ENCODE results near the gene TRMT61A. TPM values are rescaled to one million over a fixed set of nuclear protein-coding genes. Genes with fewer than 3 reads are reported as not detected.
A peak's percentile ranks its signal among the peaks of the same experiment; 100 is the strongest.

Gene TRMT61A
- total and polyA plus RNA-seq, 2 donors (not counting 3 experiments of a cell fraction or from before 2014, with no cell fraction given), result 6.8 to 10.6 TPM

DNA sequence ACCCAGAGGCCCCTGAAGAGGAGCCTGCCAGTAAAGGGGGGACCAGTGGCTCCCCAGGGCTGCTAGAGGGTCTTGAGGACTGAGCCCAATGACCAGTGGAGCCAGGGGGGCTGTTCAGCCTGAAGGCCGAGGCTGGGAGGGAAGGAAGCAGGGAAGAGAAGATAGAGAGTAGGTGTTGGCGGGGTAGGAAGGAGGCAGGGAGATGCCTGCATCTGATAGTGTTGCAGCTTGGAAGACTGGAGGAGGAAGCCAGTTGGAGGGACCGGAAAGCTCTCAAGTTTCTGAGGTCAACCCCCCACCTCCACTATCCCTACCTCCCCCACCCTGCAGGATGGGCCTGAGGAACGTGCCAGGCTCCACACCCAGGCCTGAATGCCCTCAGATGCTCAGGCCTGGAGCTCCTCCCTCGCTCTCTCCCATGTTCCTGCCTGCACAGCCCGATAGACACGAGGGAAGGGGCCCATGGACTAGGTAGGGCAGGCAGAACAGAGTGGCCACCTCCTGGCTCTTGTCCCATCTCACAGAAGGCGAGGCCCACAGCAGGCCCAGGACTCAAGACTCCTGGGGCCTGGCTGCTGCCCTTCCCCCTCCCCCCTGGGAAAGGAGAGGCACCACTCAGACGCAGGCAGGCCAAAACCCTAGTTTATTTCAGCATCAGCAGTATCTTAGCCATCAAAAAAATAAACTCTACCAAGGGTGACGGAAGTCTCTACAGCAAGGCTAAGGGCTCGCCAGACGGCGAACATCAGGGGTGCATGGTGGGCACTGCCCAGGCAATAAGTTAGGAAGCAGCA, 9.8 kb upstream of the TRMT61A start:
- Histone ChIP-seq H3K9me1 (replicated peaks; ENCODE audit: control insufficient read depth, extremely low read depth, insufficient read depth, low read length) (no peaks in the 10 kb centered on the region), H3K4me2 (ENCODE audit: insufficient read depth, low read length) (no peak overlapping the region), H3K9ac (replicated peaks; ENCODE audit: extremely low read depth, insufficient read depth, low read length) (no peak overlapping the region), H3K9me3 (replicated peaks; ENCODE audit: control insufficient read depth, insufficient read depth, low read length) (no peaks in the 10 kb centered on the region), H3K79me2 (ENCODE audit: control insufficient read depth, insufficient read depth, low read length) (no peaks in the 10 kb centered on the region), H2AFZ (ENCODE audit: low read depth, low read length) (no peak overlapping the region), H4K20me1 (replicated peaks; ENCODE audit: control insufficient read depth, extremely low read depth, insufficient read depth, low read length) (no peaks in the 10 kb centered on the region), H3K4me1 (ENCODE audit: control insufficient read depth, extremely low read depth, insufficient read depth, low read length) (peaks cover 14% of the 10 kb centered on the region), H3K4me3 (replicated peaks in 1 of 3; ENCODE audit: insufficient read depth in 1 of 3, low read depth in 1 of 3, low read length in 3 of 3) (no peak overlapping the region), H3K27ac (ENCODE audit: insufficient read depth, low read depth, low read length) (no peak overlapping the region), H3K27me3 (ENCODE audit: control insufficient read depth in 2 of 2, insufficient read depth in 2 of 2, low read length in 2 of 2) (peaks cover 17 to 32% of the 10 kb centered on the region in 2 experiments), H3K36me3 (ENCODE audit: control insufficient read depth in 2 of 2, extremely low read depth in 1 of 2, insufficient read depth in 2 of 2, low read length in 2 of 2) (no peaks in the 10 kb centered on the region)
- intact Hi-C loops (cut with micrococcal nuclease) (no loop called here), dilution Hi-C loops (cut with MboI; ENCODE audit: extremely low pct_ligation_motif_present, low sequenced_read_pairs) (no loop called here)
- peak; percentile 8 for FAIRE-seq
- no TSS peak for BruUV-seq (replicated peaks)
- POLR2A ChIA-PET, result interaction anchor here (0.6 kb wide), 1 partner anchor 29 kb away, joined by 3 read pairs; no protein-coding TSS in a partner anchor
- no peak for DNase-seq (ENCODE audit: low read depth, low spot score)
- CTCF ChIA-PET, result interaction anchor here (0.7 to 8.0 kb wide), 18 partner anchors 9 to 462 kb away, joined by 3 to 209 read pairs (median 6); partner anchors contain the start of genes BAG5, COA8 and TRMT61A
- peak; percentile 48 for TF ChIP-seq GATA2 (IDR thresholded peaks at IDR 0.05; ENCODE audit: insufficient read depth, insufficient read length, low read depth, low read length)
- no peak for TF ChIP-seq POLR2AphosphoS5 (IDR thresholded peaks at IDR 0.05; ENCODE audit: insufficient read depth, low read depth, low read length)
- TF ChIP-seq MYC (IDR thresholded peaks at IDR 0.05; ENCODE audit: low read depth, low read length), result no peak

DNA sequence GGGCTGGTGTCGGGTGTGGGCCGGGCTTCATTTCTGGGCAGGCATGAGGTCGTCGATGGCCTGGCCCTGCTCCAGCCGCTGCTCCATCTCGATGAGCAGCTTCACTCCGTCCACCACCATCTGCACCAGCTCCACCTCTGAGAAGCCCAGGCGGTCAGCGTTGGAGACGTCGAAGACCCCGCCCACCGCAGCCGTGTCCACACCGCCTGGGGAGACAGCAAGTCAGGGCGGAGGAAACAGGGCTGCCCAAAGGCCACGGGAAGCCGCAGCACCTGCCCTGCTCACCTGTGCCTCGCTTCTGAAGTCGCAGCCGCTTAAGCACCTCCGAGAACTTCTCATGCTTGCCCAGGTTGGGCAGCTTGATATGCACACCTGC, 9.2 kb upstream of the TRMT61A start:
- Histone ChIP-seq H3K36me3 (ENCODE audit: control insufficient read depth in 2 of 2, extremely low read depth in 1 of 2, insufficient read depth in 2 of 2, low read length in 2 of 2) (no peaks in the 10 kb centered on the region), H3K4me2 (ENCODE audit: insufficient read depth, low read length) (no peak overlapping the region), H3K27me3 (ENCODE audit: control insufficient read depth in 2 of 2, insufficient read depth in 2 of 2, low read length in 2 of 2) (peaks cover 19 to 34% of the 10 kb centered on the region in 2 experiments), H4K20me1 (replicated peaks; ENCODE audit: control insufficient read depth, extremely low read depth, insufficient read depth, low read length) (no peaks in the 10 kb centered on the region), H3K9me1 (replicated peaks; ENCODE audit: control insufficient read depth, extremely low read depth, insufficient read depth, low read length) (no peaks in the 10 kb centered on the region), H3K4me1 (ENCODE audit: control insufficient read depth, extremely low read depth, insufficient read depth, low read length) (peaks cover 14% of the 10 kb centered on the region), H3K4me3 (replicated peaks in 1 of 3; ENCODE audit: insufficient read depth in 1 of 3, low read depth in 1 of 3, low read length in 3 of 3) (no peak overlapping the region), H3K27ac (ENCODE audit: insufficient read depth, low read depth, low read length) (no peak overlapping the region), H3K9me3 (replicated peaks; ENCODE audit: control insufficient read depth, insufficient read depth, low read length) (no peaks in the 10 kb centered on the region), H3K79me2 (ENCODE audit: control insufficient read depth, insufficient read depth, low read length) (no peaks in the 10 kb centered on the region), H3K9ac (replicated peaks; ENCODE audit: extremely low read depth, insufficient read depth, low read length) (no peak overlapping the region), H2AFZ (ENCODE audit: low read depth, low read length) (no peak overlapping the region)
- BruUV-seq (replicated peaks), result no TSS peak
- dilution Hi-C loops (cut with MboI; ENCODE audit: extremely low pct_ligation_motif_present, low sequenced_read_pairs) (no loop called here), intact Hi-C loops (cut with micrococcal nuclease) (no loop called here)
- ChIA-PET POLR2A (no interaction called here), CTCF (interaction anchor here (1.0 to 8.0 kb wide), 6 partner anchors 9 to 73 kb away, joined by 3 to 209 read pairs (median 22); partner anchors contain the start of gene TRMT61A)
- no peak for DNase-seq (ENCODE audit: low read depth, low spot score)
- TF ChIP-seq POLR2A (IDR thresholded peaks at IDR 0.05; ENCODE audit: low read depth, low read length) (no peak), EZH2 (IDR thresholded peaks at IDR 0.05; ENCODE audit: borderline replicate concordance, low read depth, low read length, severe bottlenecking) (no peak), JUN (IDR thresholded peaks at IDR 0.05; ENCODE audit: borderline replicate concordance, insufficient read depth, insufficient read length, low read depth) (no peak), FOS (IDR thresholded peaks at IDR 0.05; ENCODE audit: borderline replicate concordance, insufficient read depth, low read length) (no peak), GATA2 (IDR thresholded peaks at IDR 0.05; ENCODE audit: insufficient read depth, insufficient read length, low read depth, low read length) (no peak), MYC (IDR thresholded peaks at IDR 0.05; ENCODE audit: low read depth, low read length) (no peak), POLR2AphosphoS5 (IDR thresholded peaks at IDR 0.05; ENCODE audit: insufficient read depth, low read depth, low read length) (no peak)
- TF ChIP-seq, protein P1, sequence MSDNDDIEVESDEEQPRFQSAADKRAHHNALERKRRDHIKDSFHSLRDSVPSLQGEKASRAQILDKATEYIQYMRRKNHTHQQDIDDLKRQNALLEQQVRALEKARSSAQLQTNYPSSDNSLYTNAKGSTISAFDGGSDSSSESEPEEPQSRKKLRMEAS (IDR thresholded peaks at IDR 0.05; ENCODE audit: insufficient read depth, insufficient read length), result no peak
- TF ChIP-seq, protein P2, sequence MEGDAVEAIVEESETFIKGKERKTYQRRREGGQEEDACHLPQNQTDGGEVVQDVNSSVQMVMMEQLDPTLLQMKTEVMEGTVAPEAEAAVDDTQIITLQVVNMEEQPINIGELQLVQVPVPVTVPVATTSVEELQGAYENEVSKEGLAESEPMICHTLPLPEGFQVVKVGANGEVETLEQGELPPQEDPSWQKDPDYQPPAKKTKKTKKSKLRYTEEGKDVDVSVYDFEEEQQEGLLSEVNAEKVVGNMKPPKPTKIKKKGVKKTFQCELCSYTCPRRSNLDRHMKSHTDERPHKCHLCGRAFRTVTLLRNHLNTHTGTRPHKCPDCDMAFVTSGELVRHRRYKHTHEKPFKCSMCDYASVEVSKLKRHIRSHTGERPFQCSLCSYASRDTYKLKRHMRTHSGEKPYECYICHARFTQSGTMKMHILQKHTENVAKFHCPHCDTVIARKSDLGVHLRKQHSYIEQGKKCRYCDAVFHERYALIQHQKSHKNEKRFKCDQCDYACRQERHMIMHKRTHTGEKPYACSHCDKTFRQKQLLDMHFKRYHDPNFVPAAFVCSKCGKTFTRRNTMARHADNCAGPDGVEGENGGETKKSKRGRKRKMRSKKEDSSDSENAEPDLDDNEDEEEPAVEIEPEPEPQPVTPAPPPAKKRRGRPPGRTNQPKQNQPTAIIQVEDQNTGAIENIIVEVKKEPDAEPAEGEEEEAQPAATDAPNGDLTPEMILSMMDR (IDR thresholded peaks at IDR 0.05; ENCODE audit: extremely low read depth in 1 of 2, insufficient read depth in 1 of 2, low read depth in 1 of 2, low read length in 2 of 2), result no peak
- FAIRE-seq, result no peak
